ENCODE measurements around the gene CSTB.
"Not testable (repeated sequence)": the region's sequence is repeated elsewhere in the genome, so short reads cannot be mapped to it uniquely, and the experiment has no call there.

GRCh38 chr21:43822741-43823140 lies 46.6 kb upstream of the CSTB start:
- TF ChIP-seq CTCF (conservative IDR thresholded peaks at IDR 0.05; ENCODE audit: low read depth, low read length); EZH2 (IDR thresholded peaks at IDR 0.05; ENCODE audit: borderline replicate concordance, low read depth, low read length, poor library complexity, severe bottlenecking): not testable (repeated sequence)
